Measurements from ENCODE around the gene PAXX. TPM values are rescaled to one million over a fixed set of nuclear protein-coding genes. Genes with fewer than 3 reads are reported as not detected.

Gene PAXX
- total RNA-seq, 1 experiment from 2014 or later: 113 TPM

DNA sequence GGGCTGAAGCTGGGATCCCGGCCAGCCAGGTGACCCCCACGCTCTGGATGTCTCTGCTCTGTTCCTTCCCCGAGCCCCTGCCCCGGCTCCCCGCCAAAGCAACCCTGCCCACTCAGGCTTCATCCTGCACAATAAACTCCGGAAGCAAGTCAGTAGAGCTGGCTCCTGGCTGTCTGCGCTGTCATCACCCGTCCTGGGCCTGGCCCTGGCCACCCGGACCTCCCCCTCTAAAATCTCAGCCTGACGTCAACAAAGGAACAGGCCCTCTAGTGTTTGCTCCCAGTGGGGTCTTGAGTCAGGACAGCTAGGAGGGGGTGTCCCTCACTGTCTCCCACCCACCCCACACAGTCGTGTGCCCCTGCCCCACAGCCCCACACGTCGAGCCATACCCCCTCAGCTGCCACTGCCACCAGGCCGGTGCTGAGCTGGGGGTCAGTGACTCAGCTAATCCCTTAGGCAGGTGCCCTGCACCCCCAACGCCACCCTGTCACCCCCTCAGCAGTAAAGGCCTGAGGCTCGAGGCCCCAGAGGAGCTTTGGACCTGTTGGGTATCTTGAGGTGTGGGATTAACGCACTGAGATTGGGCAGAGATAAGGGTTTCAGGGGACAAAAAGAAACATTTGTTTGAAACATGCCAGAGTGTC is 10.5 kb upstream of the PAXX start:
- Histone ChIP-seq H3K4me3 (ENCODE audit: low read length) (no peak overlapping the region), H2AFZ (ENCODE audit: low read length) (no peak overlapping the region), H3K27me3 (ENCODE audit: low read length) (no peaks in the 10 kb centered on the region), H3K79me2 (ENCODE audit: low read length) (no peaks in the 10 kb centered on the region), H4K20me1 (ENCODE audit: low read length) (no peaks in the 10 kb centered on the region), H3K36me3 (ENCODE audit: low read depth, low read length) (no peaks in the 10 kb centered on the region), H3K4me1 (ENCODE audit: insufficient read depth, low read length) (no peaks in the 10 kb centered on the region), H3K9me3 (ENCODE audit: low read length) (no peaks in the 10 kb centered on the region), H3F3A (ENCODE audit: low read length, unreplicated experiment) (no peaks in the 10 kb centered on the region), H3K9ac (ENCODE audit: low read length) (no peak overlapping the region), H3K27ac (ENCODE audit: low read length) (no peak overlapping the region), H3K4me2 (ENCODE audit: low read length) (no peak overlapping the region), H3K9me2 (replicated peaks; ENCODE audit: low read length) (no peaks in the 10 kb centered on the region)
- DNase-seq (no peak), ATAC-seq (no peak)
- POLR2A ChIA-PET (ENCODE audit: unreplicated experiment): no interaction called here
- TF ChIP-seq EZH2 (IDR thresholded peaks at IDR 0.05; ENCODE audit: low read length, unreplicated experiment) (no peak), EZH2phosphoT487 (IDR thresholded peaks at IDR 0.05; ENCODE audit: borderline replicate concordance, low read length) (no peak)
- TF ChIP-seq, protein P1, sequence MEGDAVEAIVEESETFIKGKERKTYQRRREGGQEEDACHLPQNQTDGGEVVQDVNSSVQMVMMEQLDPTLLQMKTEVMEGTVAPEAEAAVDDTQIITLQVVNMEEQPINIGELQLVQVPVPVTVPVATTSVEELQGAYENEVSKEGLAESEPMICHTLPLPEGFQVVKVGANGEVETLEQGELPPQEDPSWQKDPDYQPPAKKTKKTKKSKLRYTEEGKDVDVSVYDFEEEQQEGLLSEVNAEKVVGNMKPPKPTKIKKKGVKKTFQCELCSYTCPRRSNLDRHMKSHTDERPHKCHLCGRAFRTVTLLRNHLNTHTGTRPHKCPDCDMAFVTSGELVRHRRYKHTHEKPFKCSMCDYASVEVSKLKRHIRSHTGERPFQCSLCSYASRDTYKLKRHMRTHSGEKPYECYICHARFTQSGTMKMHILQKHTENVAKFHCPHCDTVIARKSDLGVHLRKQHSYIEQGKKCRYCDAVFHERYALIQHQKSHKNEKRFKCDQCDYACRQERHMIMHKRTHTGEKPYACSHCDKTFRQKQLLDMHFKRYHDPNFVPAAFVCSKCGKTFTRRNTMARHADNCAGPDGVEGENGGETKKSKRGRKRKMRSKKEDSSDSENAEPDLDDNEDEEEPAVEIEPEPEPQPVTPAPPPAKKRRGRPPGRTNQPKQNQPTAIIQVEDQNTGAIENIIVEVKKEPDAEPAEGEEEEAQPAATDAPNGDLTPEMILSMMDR (conservative IDR thresholded peaks at IDR 0.05; ENCODE audit: low read depth, low read length): no peak
- CTCF ChIA-PET: no interaction called here
- no TSS peak for BruUV-seq (replicated peaks)
- intact Hi-C loops (cut with micrococcal nuclease): no loop called here

DNA sequence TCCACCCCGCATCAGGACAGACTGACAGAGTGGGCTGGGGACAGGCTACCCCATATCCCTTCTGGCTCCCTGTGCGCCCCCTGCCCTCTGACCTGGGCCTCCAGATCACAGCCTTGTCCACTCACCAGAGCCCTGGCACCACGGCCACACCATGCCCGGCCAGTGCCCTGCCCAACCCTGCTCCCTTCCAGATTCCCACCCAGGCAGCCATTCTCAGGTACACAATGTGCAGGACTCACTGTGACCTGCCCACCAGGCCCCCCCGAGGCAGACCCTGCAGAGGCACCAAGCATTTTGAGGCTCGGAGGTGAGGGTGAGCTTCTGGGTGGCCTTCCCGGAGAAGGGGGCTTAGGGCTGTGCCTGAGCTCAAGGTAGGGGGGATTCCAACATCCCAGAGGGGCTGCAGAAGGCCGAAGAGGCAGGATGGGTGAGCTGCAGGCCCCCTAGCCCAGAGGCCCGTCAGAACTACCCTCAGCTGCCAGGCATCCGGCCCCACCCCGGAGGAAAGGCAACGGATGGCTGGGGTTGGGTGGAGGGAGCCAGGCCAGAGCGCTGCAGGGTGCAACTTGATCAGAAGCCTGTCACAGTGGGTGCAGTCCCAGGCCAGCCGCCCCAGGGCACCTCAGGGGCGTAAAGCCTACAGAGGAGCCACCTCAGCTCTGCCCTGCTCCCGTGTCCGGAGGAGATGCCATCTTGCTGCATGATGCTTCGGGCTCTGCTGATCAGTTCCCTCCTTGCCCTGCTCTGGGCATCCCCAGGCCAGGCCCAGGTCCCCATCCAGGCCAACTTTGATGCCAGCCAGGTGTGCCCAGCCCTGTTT is 9.8 kb upstream of the PAXX start, which contains the start of gene LCNL1:
Gene LCNL1 (plus strand): TSS at position 762 of the 820 bp plus-strand sequence. CDS start 594 bp downstream, outside the sequence.
- no peak within 1 kb of the TSS for H3K9ac ChIP-seq (ENCODE audit: low read length)
- DNase-seq: no peak
- H3K79me2 ChIP-seq (ENCODE audit: low read length): no peaks in the 10 kb centered on the region
- no peaks in the 10 kb centered on the region for H3K9me3 ChIP-seq (ENCODE audit: low read length)
- BruUV-seq (replicated peaks): no TSS peak
- H3K4me2 ChIP-seq (ENCODE audit: low read length): no peak within 1 kb of the TSS
- ChIA-PET POLR2A (ENCODE audit: unreplicated experiment) (no interaction called here), CTCF (no interaction called here)
- no peaks in the 10 kb centered on the region for H3K4me1 ChIP-seq (ENCODE audit: insufficient read depth, low read length)
- intact Hi-C loops (cut with micrococcal nuclease): no loop called here
- H3K27me3 ChIP-seq (ENCODE audit: low read length): no peaks in the 10 kb centered on the region
- H3K9me2 ChIP-seq (replicated peaks; ENCODE audit: low read length): no peaks in the 10 kb centered on the region
- no peak within 1 kb of the TSS for H3K27ac ChIP-seq (ENCODE audit: low read length)
- H4K20me1 ChIP-seq (ENCODE audit: low read length): no peaks in the 10 kb centered on the region
- H3K36me3 ChIP-seq (ENCODE audit: low read depth, low read length): no peaks in the 10 kb centered on the region
- H3K4me3 ChIP-seq (ENCODE audit: low read length): no peak within 1 kb of the TSS
- H2AFZ ChIP-seq (ENCODE audit: low read length): no peak within 1 kb of the TSS
- H3F3A ChIP-seq (ENCODE audit: low read length, unreplicated experiment): no peaks in the 10 kb centered on the region
- no peak for ATAC-seq
- TF ChIP-seq EZH2 (IDR thresholded peaks at IDR 0.05; ENCODE audit: low read length, unreplicated experiment) (no peak), EZH2phosphoT487 (IDR thresholded peaks at IDR 0.05; ENCODE audit: borderline replicate concordance, low read length) (no peak)
- TF ChIP-seq, protein P1 (conservative IDR thresholded peaks at IDR 0.05; ENCODE audit: low read depth, low read length): no peak

DNA sequence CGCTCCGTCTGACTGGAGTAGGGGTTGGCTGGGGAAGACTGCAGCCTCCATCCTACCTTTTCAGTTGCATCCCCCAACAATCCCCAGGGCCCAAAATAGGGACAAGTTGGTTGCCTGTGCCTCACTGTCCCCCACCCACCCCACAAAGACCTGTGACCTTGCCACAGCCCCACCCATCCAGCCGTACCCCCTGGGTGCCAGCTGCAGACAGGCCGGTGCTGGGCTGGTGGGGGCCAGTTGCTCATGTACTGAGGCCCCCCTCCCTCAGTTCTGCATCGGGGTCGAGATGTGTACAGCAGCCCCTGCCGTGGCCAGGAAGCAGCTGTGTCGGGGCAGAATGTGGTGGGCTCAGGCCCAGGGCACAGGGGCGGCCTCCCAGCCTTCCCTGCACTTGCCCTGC is 9.1 kb upstream of the PAXX start:
- no peak overlapping the region for H3K9ac ChIP-seq (ENCODE audit: low read length)
- no peaks in the 10 kb centered on the region for H3K9me2 ChIP-seq (replicated peaks; ENCODE audit: low read length)
- H3K4me3 ChIP-seq (ENCODE audit: low read length): no peak overlapping the region
- no peaks in the 10 kb centered on the region for H3K36me3 ChIP-seq (ENCODE audit: low read depth, low read length)
- no peaks in the 10 kb centered on the region for H3F3A ChIP-seq (ENCODE audit: low read length, unreplicated experiment)
- TF ChIP-seq EZH2phosphoT487 (IDR thresholded peaks at IDR 0.05; ENCODE audit: borderline replicate concordance, low read length) (no peak), EZH2 (IDR thresholded peaks at IDR 0.05; ENCODE audit: low read length, unreplicated experiment) (no peak)
- TF ChIP-seq, protein P1 (conservative IDR thresholded peaks at IDR 0.05; ENCODE audit: low read depth, low read length): no peak
- ATAC-seq: no peak
- H3K4me1 ChIP-seq (ENCODE audit: insufficient read depth, low read length): no peaks in the 10 kb centered on the region
- no peaks in the 10 kb centered on the region for H3K27me3 ChIP-seq (ENCODE audit: low read length)
- DNase-seq: no peak
- H3K79me2 ChIP-seq (ENCODE audit: low read length): no peaks in the 10 kb centered on the region
- POLR2A ChIA-PET (ENCODE audit: unreplicated experiment): no interaction called here
- no peaks in the 10 kb centered on the region for H3K9me3 ChIP-seq (ENCODE audit: low read length)
- CTCF ChIA-PET: no interaction called here
- H2AFZ ChIP-seq (ENCODE audit: low read length): no peak overlapping the region
- BruUV-seq (replicated peaks): no TSS peak
- no peak overlapping the region for H3K4me2 ChIP-seq (ENCODE audit: low read length)
- H3K27ac ChIP-seq (ENCODE audit: low read length): no peak overlapping the region
- intact Hi-C loops (cut with micrococcal nuclease): no loop called here
- no peaks in the 10 kb centered on the region for H4K20me1 ChIP-seq (ENCODE audit: low read length)
